GM18951 (cell line): ENCODE measurements around the gene STX10.
"Not testable (repeated sequence)": the region's sequence is repeated elsewhere in the genome, so short reads cannot be mapped to it uniquely, and the experiment has no call there.

Experiments
- POLR2A ChIP-seq: IDR thresholded peaks from 4 replicates; pipeline ENCODE4 v1.6.1; 2011; ENCODE audit warnings: mild to moderate bottlenecking; ENCODE audit not compliant: insufficient read length, insufficient read depth; ENCODE audit errors: extremely low read depth
- in situ Hi-C: fragments of 300-500 bp; cut with MboI; formaldehyde crosslinking; loops from one replicate; pipeline ENCODE4 v1.12.0; 2022; ENCODE audit warnings: low sequenced_read_pairs, mixed read lengths, inconsistent platforms; ENCODE audit not compliant: unreplicated experiment

The STX10 gene

DNA sequence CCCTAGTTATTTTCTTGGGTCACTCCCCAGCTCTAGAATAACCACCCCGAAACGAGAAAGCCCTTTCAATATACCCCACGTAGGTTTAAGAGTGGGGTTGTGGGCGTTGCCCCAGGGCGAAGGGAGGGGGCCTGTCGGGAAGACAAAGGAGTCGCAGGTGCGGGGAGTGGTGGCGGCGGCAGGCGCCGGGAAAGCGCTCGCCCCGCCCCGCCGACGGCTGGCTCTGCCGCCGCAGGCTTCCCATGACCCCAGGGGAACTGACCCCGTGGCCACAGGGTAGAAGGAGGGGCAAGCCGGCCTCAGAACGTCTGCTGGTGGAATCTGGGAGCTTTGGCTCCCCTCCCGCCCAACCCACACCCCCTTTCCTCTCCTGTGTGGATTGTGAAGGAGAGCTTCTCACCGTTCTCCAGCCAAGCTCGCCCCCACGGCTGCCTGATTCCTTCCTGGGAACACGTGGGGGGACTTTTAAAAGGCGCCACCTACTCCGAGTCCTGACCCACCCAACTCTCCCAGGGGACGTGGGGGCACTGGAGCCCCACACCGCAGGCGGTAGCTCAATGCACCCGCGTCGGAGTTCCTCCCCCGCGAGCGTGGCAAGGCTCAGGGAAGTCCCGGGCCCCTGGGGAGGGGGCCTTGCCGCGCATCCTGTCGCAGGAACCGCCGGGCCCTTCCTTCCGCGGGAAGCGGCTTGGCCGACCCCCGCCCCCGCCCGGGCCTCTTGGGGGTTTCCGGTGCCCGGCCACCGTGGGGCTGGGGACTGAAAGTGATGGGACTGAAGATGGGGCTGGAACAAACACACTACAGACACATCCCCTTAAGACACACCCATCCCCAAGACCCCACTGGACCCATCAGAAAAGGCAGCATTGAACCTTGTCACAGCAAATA is 5.5 kb upstream of the STX10 start:
- no peak for TF ChIP-seq POLR2A
- in situ Hi-C loops: no loop called here

DNA sequence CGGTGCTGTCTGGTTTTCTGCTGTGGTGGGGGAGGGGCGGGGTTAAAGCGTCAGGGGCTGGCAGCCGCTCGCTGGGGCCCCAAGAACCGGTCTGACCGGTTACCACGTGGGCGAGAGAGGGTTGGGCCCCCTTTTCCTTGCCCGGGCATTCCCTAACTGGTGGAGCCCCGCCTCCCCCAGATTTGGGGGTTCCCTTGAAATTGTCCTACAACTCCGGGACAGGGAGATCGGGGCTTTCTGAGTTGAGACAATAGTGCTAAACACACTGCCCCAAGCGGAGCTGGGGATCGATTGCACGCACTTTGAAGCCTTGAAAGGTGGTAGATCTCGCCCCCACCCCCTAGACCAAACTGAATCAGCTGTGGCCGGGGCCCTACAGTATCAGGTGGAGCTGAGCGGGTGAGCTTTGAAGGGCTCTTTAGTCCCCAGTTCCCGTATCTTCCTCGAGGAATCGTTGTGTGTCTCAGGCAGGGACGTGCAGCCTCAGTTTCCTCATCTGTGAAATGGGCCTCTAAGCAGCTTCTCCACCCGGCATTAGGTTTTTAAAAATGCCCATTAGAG is 4.8 kb upstream of the STX10 start:
- in situ Hi-C loops: no loop called here
- TF ChIP-seq POLR2A: peak; percentile 46

GRCh38 chr19:13154241-13154778 is 4.1 kb upstream of the STX10 start:
- in situ Hi-C loops: no loop called here
- peak; percentile 56 for TF ChIP-seq POLR2A

DNA sequence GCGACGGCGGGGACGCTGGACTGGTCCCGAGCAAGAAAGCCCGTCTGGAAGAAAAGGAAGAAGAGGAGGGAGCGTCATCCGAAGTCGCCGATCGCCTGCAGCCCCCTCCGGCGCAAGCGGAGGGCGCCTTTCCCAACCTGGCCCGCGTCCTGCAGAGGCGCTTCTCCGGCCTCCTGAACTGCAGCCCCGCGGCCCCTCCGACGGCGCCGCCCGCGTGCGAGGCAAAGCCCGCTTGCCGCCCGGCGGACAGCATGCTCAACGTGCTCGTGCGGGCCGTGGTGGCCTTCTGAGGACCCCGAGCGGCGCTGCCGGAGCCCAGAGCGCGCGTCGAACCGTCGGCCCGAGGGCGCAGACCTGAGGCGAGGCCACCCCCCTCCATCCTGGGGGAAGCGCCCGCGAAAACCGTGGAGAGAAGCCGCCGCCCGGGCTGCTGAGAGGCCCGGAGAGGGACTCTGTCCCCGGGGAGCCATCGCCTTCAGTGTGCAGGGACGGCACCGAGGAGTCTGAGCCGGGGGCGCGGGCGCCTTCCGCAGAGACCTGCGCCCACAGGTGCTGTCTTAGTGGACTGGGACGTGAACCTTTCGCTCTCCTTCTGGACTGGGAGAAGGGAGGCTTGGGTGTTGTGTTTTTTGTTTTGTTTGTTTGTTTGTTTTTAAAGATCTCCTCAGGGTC is 3.5 kb upstream of the STX10 start:
- in situ Hi-C loops: no loop called here
- no peak for TF ChIP-seq POLR2A

GRCh38 chr19:13152974-13153568 is 2.9 kb upstream of the STX10 start:
- peak; percentile 100 for TF ChIP-seq POLR2A
- in situ Hi-C loops: no loop called here

- in situ Hi-C loops: no loop called here
- no peak for TF ChIP-seq POLR2A
Observed at GRCh38 chr19:13152356-13152973, 2.3 kb upstream of the STX10 start.

DNA sequence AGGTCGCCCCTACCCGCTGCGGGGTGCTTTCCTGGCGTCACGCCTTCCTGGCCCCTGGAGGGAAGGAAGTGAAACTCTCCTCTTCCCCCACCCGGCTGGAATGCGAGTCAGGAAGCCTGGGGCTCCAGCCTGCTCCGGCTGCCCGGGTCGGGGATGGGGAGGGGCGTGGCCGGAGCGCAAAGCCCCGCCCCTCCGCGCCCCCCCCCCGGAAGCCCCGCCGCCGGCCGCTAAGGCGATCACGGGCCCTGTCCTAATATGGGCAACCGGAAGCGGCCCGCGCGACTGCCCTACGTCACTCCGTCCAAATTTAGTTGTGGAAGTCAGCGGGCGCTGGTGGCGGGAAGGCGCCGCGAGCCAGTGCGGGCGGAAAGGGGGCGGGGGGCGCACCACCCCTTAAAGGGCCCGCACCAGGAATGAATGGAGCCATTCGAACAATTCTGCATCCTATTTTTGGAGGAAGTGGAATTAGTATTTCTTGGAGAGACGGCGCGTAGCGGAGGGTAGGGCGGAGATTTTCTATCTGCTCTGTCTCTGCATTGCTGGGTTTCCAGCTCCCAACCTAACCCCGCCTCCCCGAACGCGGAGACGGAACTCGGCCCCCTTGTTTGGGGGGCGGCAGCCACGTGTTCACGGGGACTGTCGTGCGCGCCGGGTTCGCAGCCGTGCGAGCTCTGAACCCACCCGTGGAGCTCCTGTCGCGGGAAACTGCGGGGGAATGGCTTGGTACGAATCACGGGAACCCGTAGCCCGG is 1.6 kb upstream of the STX10 start:
- peak; percentile 57 for TF ChIP-seq POLR2A
- in situ Hi-C loops: no loop called here

DNA sequence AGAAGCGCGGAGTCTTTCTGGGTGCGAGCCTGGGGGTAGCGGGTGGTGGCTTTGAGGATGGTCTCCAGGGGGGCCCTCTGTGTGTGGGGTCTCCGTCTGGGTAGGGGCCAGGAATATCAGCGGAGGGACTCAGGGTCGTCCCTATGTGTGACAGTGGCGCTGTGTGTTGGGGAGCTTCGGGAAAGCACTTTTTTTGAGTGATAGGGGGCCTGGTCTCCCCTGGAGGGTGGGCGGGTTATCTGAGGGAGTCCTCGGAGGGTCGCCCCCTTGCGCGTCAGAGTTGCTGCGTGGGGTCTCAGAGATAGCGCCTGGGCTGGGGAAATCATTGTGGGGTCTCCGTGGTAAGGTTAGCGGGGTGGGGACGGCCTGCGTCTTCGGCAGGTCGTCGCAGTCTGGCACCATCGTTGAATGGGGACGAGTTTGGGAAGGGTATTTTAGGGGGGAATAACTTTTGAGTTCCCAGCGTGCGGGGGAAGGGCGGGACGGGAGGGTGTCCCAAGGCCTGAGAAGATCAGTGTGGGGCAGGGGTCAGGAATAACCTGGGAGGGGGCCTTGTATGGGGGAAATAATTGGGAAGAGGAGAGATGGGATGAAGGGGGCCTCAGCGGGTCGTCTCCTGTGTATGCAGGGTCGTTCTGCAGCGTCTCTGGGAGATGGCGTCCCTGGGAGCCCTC is 893 bp upstream of the STX10 start:
- peak; percentile 13 for TF ChIP-seq POLR2A
- in situ Hi-C loops: no loop called here

DNA sequence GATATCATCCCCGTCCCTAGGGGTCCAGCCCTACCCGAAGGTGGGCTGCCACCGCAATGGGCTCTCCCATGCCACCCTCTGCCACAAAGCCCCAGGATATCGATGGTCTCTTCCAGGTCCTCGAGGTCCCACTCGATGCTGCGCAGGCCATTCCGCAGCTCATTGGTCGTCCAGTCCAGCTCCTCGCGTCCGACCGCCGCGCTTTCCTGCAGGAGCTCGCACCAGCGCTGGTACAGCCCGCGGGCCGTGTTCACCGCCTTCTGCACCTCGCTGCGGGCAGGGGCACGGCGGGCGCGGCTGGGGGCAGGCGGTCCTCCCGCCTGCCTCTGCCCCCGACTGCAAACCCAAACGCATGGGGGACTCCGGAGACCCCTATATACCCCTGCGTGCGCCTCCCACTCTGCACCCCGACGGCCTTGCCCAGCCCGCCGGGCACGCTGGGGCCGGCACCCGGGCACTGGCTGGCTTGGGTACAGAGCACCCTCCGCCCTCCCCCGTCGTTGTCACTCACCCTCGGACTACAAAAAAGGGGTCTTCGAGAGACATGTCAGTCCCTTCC is 468 bp downstream of the STX10 start:
- in situ Hi-C loops: no loop called here
- no peak for TF ChIP-seq POLR2A

DNA sequence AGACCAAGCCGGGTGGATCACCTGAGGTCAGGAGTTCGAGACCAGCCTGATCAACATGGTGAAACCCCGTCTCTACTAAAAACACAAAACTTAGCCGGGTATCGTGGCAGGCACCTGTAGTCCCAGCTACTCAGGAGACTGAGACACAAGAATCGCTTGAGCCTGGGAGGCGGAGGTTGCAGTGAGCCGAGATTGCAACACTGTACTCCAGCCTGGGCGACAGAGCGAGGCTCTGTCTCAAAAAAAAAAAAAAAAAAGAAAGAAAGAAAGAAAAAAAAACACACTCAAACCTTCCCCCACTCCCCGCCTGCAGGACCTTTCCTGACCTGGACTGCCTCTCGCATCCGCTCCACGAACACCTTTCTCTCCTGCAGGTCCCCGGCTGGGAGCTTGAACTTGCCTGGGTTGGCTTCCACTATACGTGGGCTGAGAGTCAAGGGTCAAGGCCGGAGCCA is 975 bp downstream of the STX10 start:
- in situ Hi-C loops: not testable (repeated sequence)

DNA sequence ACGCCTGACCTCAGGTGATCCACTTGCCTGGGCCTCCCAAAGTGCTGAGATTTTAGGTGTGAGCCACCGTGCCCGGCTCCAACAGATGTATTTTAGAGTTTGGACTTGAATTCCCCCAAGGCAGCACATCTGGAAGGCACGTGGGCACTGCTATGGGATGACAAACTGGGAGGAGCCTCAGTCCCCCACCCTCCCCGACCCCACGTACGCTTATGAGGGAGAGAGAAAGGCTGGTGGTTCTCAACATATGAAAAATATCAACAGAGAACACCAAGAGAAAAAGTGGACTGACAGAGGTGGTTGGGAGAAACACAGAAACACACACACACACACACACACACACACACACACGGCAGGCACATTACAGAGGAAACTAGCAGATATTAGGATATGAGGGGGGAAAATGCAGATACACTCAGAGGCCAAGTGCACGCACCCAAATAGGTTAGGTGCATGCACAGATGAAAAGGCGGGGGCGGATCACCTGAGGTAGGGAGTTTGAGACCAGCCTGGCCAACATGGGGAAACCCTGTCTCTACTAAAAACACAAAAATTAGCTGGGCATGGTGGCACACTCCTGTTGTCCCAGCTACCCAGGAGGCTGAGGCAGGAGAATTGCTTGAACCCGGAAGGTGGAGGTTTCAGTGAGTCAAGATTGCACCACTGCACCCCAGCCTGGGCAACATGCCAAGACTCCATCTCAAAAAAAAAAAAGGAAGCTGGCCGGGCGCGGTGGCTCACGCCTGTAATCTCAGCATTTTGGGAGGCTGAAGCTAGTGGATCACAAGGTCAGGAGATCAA is 3.2 kb downstream of the STX10 start:
- no peak for TF ChIP-seq POLR2A
- in situ Hi-C loops: no loop called here
